GM12801 (cell line): ENCODE results near the gene SORCS3.

Experiments
- TF ChIP-seq, protein P1 (sequence below): IDR thresholded peaks from one replicate; pipeline ENCODE4 v1.5.1; 2011; ENCODE audit warnings: control low read depth; ENCODE audit not compliant: insufficient read length; ENCODE audit errors: extremely low read depth

The SORCS3 gene

GRCh38 chr10:104881740-104882139, 240.7 kb downstream of the SORCS3 start:
- TF ChIP-seq, protein P1, sequence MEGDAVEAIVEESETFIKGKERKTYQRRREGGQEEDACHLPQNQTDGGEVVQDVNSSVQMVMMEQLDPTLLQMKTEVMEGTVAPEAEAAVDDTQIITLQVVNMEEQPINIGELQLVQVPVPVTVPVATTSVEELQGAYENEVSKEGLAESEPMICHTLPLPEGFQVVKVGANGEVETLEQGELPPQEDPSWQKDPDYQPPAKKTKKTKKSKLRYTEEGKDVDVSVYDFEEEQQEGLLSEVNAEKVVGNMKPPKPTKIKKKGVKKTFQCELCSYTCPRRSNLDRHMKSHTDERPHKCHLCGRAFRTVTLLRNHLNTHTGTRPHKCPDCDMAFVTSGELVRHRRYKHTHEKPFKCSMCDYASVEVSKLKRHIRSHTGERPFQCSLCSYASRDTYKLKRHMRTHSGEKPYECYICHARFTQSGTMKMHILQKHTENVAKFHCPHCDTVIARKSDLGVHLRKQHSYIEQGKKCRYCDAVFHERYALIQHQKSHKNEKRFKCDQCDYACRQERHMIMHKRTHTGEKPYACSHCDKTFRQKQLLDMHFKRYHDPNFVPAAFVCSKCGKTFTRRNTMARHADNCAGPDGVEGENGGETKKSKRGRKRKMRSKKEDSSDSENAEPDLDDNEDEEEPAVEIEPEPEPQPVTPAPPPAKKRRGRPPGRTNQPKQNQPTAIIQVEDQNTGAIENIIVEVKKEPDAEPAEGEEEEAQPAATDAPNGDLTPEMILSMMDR = no peak

GRCh38 chr10:104892879-104893617, 252.0 kb downstream of the SORCS3 start:
- TF ChIP-seq, protein P1 = no peak

DNA sequence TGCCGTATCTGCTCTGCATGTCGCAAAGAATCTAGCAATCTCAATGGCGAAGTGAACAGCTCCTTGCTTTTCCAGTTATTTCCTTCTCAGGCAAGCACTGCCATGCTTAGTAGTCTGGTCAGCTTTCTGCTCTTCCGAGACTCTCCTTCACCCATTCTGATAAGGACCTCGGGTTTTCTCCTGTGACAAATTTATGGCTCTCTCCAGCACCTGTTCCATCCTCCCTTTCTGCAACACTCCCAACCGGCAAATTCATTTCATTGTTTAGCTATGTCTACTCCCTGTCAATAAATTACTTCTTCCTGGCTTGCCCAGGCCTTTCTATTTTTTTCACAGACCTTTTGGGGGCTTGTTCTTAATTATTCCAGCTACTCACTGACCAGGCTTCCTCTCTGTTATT, 252.6 kb downstream of the SORCS3 start:
- TF ChIP-seq, protein P1 = no peak

- TF ChIP-seq, protein P1 = no peak
Measured at GRCh38 chr10:104894681-104895080, 253.6 kb downstream of the SORCS3 start.

DNA sequence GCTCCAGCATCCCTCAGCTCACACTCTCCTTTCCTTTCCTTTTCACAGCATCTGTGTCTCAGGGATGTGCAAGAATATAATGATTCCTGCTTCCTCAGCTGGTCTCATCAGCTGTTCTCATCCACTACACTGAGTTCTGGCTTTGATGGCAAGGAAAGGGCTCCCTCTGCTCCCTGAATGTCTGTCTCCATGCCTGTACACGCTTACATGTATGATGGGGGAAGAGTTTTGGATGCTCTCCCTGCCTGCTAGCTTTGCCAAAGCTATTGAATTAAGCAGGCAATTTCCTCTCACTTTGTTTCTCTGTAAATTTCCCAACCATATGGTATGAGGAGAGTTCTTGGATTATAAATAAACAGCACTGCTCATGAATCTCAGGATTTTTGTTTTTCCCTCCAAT, 254.5 kb downstream of the SORCS3 start:
- TF ChIP-seq, protein P1 = no peak

DNA sequence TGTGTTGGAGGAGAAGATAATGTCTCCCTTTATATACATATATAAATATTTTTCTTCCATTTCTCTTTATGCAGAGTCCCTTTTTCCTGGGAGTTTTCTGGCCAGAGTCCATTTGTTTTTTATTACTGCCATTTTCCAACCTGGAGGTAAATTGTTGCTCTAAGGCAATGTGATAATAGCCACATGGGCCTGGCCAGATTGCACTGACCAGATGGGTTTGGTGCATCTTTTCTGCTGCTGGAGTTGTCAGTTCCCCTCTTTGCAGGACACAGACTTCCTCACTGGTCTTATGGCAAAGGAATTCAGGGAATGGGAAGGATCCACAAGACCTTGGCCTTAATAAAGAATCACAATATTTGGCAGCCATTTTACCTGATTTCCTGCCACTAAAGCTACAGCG, 254.9 kb downstream of the SORCS3 start:
- TF ChIP-seq, protein P1 = no peak

DNA sequence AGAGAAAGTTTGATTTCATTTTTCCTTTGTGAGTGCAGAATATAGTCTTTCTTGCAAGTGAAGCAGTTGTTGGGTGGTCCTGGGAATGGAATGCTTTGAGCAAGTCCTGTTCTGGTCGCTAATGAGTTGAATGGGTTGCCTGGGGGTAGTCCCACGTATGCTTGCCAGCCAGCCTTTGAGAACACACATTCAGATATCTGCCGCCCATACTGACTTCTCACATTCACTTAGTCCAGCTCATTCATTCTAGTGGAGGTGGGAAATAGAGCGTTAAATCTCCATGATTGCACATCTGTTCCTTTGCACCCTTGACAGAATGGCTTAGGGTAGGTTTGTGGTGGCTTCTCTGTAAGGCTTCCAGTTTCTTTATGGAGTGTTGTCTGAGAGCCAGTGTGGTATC, 256.6 kb downstream of the SORCS3 start:
- TF ChIP-seq, protein P1 = no peak

GRCh38 chr10:104899779-104900178, 258.7 kb downstream of the SORCS3 start:
- TF ChIP-seq, protein P1 = no peak
